GM12878 (cell line): ENCODE data around the gene P3H2. TPM values are rescaled to one million over a fixed set of nuclear protein-coding genes. Genes with fewer than 3 reads are reported as not detected.

Source experiments
- ATAC-seq: fragments of 200-7000 bp; cut with Tn5 transposase; 3 replicates; pipeline ENCODE4 v1.9.1; 2020; ENCODE audit warnings: mild to moderate bottlenecking, moderate library complexity
- BruUV-seq: library from RNA; stranded (reverse); fragments of 400-500 nt; replicated peaks from 2 replicates; lab custom pipeline; 2021; lab: Mats Ljungman, UMichigan
- CTCF ChIA-PET: fragments of 300-600 bp; sonication (Branson Sonifier 250); formaldehyde crosslinking; extraction: SDS; loops from one replicate; lab custom pipeline; 2021; ENCODE audit warnings: inconsistent platforms; lab: Yijun Ruan, JAX
- POLR2A ChIA-PET: fragments of 350-600 bp; formaldehyde crosslinking; extraction: SDS; loops from one replicate; lab custom pipeline; 2021; ENCODE audit warnings: inconsistent platforms; lab: Charles Lee
- RAD21 ChIA-PET: fragments of 300-600 bp; sonication (Branson Sonifier 250); formaldehyde crosslinking; loops from one replicate; lab custom pipeline; 2023; ENCODE audit warnings: antibody characterized with exemption; ENCODE audit not compliant: unreplicated experiment; lab: Charles Lee
- SMC1A ChIA-PET: fragments of 300-600 bp; sonication (Branson Sonifier 250); formaldehyde crosslinking; loops from one replicate; lab custom pipeline; 2023; ENCODE audit not compliant: unreplicated experiment, uncharacterized antibody; lab: Charles Lee
- DNase-seq: peaks from one replicate; pipeline ENCODE4 v3.0.0-alpha.2; 2011; ENCODE audit warnings: low read depth, low spot score
- FAIRE-seq: peaks from 3 replicates; lab custom pipeline; 2011; peaks lifted over from hg19 to GRCh38; lab: Jason Lieb, UNC
- H2AFZ ChIP-seq: 2 replicates; pipeline ENCODE4 v1.6.0; 2011; ENCODE audit warnings: low read depth, low read length, control low read depth; ENCODE audit not compliant: control insufficient read depth
- H3K27ac ChIP-seq: 2 replicates; pipeline ENCODE4 v1.5.1; 2011; ENCODE audit warnings: control low read depth; ENCODE audit not compliant: control insufficient read depth, insufficient read depth
- H3K27me3 ChIP-seq, 2 experiments: replicated peaks in 1 of 2; 2 replicates each; pipeline versions ENCODE4 v1.6.0 to v1.6.1; 2011; ENCODE audit warnings: low read length in 1 of 2; ENCODE audit not compliant: control insufficient read depth in 2 of 2, insufficient read depth in 2 of 2
- H3K36me3 ChIP-seq, 2 experiments: 2 replicates each; pipeline ENCODE4 v1.5.1; 2011; ENCODE audit warnings: low read length in 1 of 2; ENCODE audit not compliant: control insufficient read depth in 2 of 2, insufficient read depth in 2 of 2
- H3K4me1 ChIP-seq: 2 replicates; pipeline ENCODE4 v1.6.1; 2011; ENCODE audit warnings: mild to moderate bottlenecking, low read length, moderate library complexity, mixed read lengths; ENCODE audit not compliant: control insufficient read depth, insufficient read depth
- H3K4me2 ChIP-seq: 2 replicates; pipeline ENCODE4 v1.6.0; 2011; ENCODE audit warnings: control low read depth; ENCODE audit not compliant: control insufficient read depth, insufficient read depth
- H3K4me3 ChIP-seq: fragments of 200-600 bp; sonication (generic); 2 replicates; pipeline ENCODE4 v1.5.1; 2016
- H3K79me2 ChIP-seq: 2 replicates; pipeline ENCODE4 v1.6.0; 2011; ENCODE audit warnings: low read length; ENCODE audit not compliant: control insufficient read depth, insufficient read depth
- H3K9ac ChIP-seq: 2 replicates; pipeline ENCODE4 v1.8.0; 2011; ENCODE audit warnings: low read length, control low read depth, mixed read lengths; ENCODE audit not compliant: control insufficient read depth, insufficient read depth
- H3K9me3 ChIP-seq: replicated peaks from 3 replicates; pipeline ENCODE4 v1.5.1; 2011; ENCODE audit warnings: mild to moderate bottlenecking, low read length; ENCODE audit not compliant: control insufficient read depth, insufficient read depth
- H4K20me1 ChIP-seq: 2 replicates; pipeline ENCODE4 v1.6.0; 2011; ENCODE audit not compliant: control insufficient read depth, insufficient read depth
- ASH2L ChIP-seq: fragments of 300-600, 200-600 bp; sonication (generic); IDR thresholded peaks from 2 replicates; pipeline ENCODE4 v1.6.1; 2017; ENCODE audit warnings: low read depth, mild to moderate bottlenecking, borderline replicate concordance
- ATF7 ChIP-seq: fragments of 450-650 bp; IDR thresholded peaks from 2 replicates; pipeline ENCODE4 v1.6.1; 2016; ENCODE audit warnings: low read depth, mild to moderate bottlenecking
- CHD2 ChIP-seq: IDR thresholded peaks from 2 replicates; pipeline ENCODE4 v1.6.1; 2011; ENCODE audit warnings: low read depth, low read length, improper control_type of control experiment, borderline replicate concordance
- HCFC1 ChIP-seq: fragments of 150-350 bp; IDR thresholded peaks from 2 replicates; pipeline ENCODE4 v1.6.1; 2014; ENCODE audit warnings: low read length
- MXI1 ChIP-seq: fragments of 150-350 bp; IDR thresholded peaks from 2 replicates; pipeline ENCODE4 v1.6.1; 2011; ENCODE audit warnings: low read depth, mild to moderate bottlenecking, inconsistent platforms, low read length, improper control_type of control experiment
- MYB ChIP-seq: fragments of 150-350 bp; IDR thresholded peaks from 2 replicates; pipeline ENCODE4 v1.6.1; 2014; ENCODE audit warnings: mild to moderate bottlenecking, low read depth, low read length, borderline replicate concordance
- NFXL1 ChIP-seq: fragments of 450-650 bp; IDR thresholded peaks from 2 replicates; pipeline ENCODE4 v1.6.1; 2017; ENCODE audit warnings: antibody characterized with exemption, mild to moderate bottlenecking, borderline replicate concordance
- PML ChIP-seq: IDR thresholded peaks from 2 replicates; pipeline ENCODE4 v1.6.1; 2012; ENCODE audit warnings: low read length, inconsistent platforms
- SMAD5 ChIP-seq: IDR thresholded peaks from 2 replicates; pipeline ENCODE4 v1.6.1; 2016; ENCODE audit warnings: antibody characterized with exemption, low read depth
- SREBF2 ChIP-seq: IDR thresholded peaks from 2 replicates; pipeline ENCODE4 v1.6.1; 2012; ENCODE audit warnings: mild to moderate bottlenecking, low read length
- ZNF207 ChIP-seq: fragments of 450-650 bp; IDR thresholded peaks from 2 replicates; pipeline ENCODE4 v1.6.1; 2014; ENCODE audit warnings: antibody characterized with exemption, mild to moderate bottlenecking, borderline replicate concordance
- ZNF384 ChIP-seq: IDR thresholded peaks from 2 replicates; pipeline ENCODE4 v1.6.1; 2012; ENCODE audit warnings: low read depth, mild to moderate bottlenecking, low read length, improper control_type of control experiment, borderline replicate concordance
- in situ Hi-C: fragments of 300-500 bp; cut with MboI; formaldehyde crosslinking; loops from 9 replicates; pipeline ENCODE4 v1.14.3; 2018; ENCODE audit warnings: mixed read lengths
- intact Hi-C: fragments of 100-400 bp; cut with micrococcal nuclease; formaldehyde crosslinking; loops from one replicate; pipeline ENCODE4 v1.14.2; 2022; ENCODE audit not compliant: unreplicated experiment
- polyA plus RNA-seq, 11 experiments: library from polyadenylated mRNA; depleted of rRNA in 4 of 11; unstranded in 6 of 11; stranded (reverse) in 5 of 11; fragments of >200 nt; fragmentation: Nextera tagmentation in 4 of 11; fragmentation: Illumina TruSeq in 1 of 11; extraction: Ambion mirVana in 4 of 11; extraction: Trizol in 1 of 11; gene quantifications; 1 replicate in 1 of 11; 2 replicates in 10 of 11; pipeline versions ENCODE4 v1.2.1 to v1.2.3, GENCODE V29; 2011 to 2016; ENCODE audit warnings: inconsistent platforms in 2 of 11, missing spikeins in 2 of 11, low read depth in 1 of 11
- total RNA-seq, 4 experiments: library from RNA; depleted of rRNA in 3 of 4; stranded (reverse); fragments of >200 nt in 3 of 4; fragmentation: Illumina TruSeq in 1 of 4; extraction: Trizol in 1 of 4; gene quantifications; 2 replicates each; pipeline versions ENCODE4 v1.2.1 to v1.2.3, GENCODE V29; 2013 to 2021
- TF ChIP-seq, protein P1 (sequence below): fragments of 450-650 bp; formaldehyde crosslinking; IDR thresholded peaks from 2 replicates; pipeline ENCODE4 v1.4.0; 2022; ENCODE audit warnings: mild to moderate bottlenecking, moderate library complexity
- TF ChIP-seq, protein P2 (sequence below): fragments of 450-650 bp; formaldehyde crosslinking; IDR thresholded peaks from 2 replicates; pipeline ENCODE4 v1.4.0; 2020; ENCODE audit warnings: mild to moderate bottlenecking, moderate library complexity
- TF ChIP-seq, protein P3 (sequence below): IDR thresholded peaks from 2 replicates; pipeline ENCODE4 v1.6.1; 2012; ENCODE audit warnings: low read length, inconsistent platforms

The P3H2 gene
- total and polyA plus RNA-seq, 10 of the 15 experiments (the other 5 are each of a cell fraction or from before 2014, with no cell fraction given): 27.0 to 97.6 (median 83.2) TPM

DNA sequence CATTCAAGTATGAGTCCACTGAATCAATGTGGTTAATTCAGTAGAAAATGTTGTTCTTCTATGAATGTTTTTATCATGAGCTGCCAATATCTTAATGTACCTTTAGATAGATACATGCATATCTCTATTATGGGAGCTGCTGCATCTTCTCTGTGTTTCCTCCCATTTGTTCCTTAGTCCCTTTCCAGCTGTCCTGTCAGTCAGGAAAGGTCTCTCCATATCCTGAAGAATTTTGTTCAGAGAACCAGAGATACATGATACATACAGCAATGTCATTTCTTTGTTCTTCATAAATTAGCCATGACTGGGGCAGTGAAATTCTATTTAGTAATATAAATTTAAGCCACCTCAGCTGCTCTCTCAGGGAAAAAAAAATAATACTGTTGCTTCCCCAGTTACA lies 103.7 kb downstream of the P3H2 start:
- TF ChIP-seq NFXL1: no peak
- no peak for TF ChIP-seq ATF7
- no peak for TF ChIP-seq SREBF2
- no peak for TF ChIP-seq MYB
- TF ChIP-seq ASH2L: no peak
- TF ChIP-seq MXI1: no peak
- TF ChIP-seq PML: no peak
- TF ChIP-seq, protein P1, sequence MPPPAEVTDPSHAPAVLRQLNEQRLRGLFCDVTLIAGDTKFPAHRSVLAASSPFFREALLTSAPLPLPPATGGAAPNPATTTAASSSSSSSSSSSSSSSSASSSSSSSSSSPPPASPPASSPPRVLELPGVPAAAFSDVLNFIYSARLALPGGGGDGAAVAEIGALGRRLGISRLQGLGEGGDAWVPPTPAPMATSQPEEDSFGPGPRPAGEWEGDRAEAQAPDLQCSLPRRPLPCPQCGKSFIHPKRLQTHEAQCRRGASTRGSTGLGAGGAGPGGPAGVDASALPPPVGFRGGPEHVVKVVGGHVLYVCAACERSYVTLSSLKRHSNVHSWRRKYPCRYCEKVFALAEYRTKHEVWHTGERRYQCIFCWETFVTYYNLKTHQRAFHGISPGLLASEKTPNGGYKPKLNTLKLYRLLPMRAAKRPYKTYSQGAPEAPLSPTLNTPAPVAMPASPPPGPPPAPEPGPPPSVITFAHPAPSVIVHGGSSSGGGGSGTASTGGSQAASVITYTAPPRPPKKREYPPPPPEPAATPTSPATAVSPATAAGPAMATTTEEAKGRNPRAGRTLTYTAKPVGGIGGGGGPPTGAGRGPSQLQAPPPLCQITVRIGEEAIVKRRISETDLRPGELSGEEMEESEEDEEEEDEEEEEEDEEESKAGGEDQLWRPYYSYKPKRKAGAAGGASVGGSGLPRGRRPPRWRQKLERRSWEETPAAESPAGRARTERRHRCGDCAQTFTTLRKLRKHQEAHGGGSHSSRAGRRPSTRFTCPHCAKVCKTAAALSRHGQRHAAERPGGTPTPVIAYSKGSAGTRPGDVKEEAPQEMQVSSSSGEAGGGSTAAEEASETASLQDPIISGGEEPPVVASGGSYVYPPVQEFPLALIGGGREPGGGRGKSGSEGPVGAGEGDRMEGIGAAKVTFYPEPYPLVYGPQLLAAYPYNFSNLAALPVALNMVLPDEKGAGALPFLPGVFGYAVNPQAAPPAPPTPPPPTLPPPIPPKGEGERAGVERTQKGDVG (CRISPR knock-in tag): no peak
- TF ChIP-seq ZNF207: no peak
- TF ChIP-seq, protein P2, sequence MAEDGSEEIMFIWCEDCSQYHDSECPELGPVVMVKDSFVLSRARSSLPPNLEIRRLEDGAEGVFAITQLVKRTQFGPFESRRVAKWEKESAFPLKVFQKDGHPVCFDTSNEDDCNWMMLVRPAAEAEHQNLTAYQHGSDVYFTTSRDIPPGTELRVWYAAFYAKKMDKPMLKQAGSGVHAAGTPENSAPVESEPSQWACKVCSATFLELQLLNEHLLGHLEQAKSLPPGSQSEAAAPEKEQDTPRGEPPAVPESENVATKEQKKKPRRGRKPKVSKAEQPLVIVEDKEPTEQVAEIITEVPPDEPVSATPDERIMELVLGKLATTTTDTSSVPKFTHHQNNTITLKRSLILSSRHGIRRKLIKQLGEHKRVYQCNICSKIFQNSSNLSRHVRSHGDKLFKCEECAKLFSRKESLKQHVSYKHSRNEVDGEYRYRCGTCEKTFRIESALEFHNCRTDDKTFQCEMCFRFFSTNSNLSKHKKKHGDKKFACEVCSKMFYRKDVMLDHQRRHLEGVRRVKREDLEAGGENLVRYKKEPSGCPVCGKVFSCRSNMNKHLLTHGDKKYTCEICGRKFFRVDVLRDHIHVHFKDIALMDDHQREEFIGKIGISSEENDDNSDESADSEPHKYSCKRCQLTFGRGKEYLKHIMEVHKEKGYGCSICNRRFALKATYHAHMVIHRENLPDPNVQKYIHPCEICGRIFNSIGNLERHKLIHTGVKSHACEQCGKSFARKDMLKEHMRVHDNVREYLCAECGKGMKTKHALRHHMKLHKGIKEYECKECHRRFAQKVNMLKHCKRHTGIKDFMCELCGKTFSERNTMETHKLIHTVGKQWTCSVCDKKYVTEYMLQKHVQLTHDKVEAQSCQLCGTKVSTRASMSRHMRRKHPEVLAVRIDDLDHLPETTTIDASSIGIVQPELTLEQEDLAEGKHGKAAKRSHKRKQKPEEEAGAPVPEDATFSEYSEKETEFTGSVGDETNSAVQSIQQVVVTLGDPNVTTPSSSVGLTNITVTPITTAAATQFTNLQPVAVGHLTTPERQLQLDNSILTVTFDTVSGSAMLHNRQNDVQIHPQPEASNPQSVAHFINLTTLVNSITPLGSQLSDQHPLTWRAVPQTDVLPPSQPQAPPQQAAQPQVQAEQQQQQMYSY (CRISPR knock-in tag): no peak
- TF ChIP-seq SMAD5: no peak
- TF ChIP-seq HCFC1: no peak
- TF ChIP-seq, protein P3, sequence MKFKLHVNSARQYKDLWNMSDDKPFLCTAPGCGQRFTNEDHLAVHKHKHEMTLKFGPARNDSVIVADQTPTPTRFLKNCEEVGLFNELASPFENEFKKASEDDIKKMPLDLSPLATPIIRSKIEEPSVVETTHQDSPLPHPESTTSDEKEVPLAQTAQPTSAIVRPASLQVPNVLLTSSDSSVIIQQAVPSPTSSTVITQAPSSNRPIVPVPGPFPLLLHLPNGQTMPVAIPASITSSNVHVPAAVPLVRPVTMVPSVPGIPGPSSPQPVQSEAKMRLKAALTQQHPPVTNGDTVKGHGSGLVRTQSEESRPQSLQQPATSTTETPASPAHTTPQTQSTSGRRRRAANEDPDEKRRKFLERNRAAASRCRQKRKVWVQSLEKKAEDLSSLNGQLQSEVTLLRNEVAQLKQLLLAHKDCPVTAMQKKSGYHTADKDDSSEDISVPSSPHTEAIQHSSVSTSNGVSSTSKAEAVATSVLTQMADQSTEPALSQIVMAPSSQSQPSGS: no peak
- no peak for TF ChIP-seq CHD2
- TF ChIP-seq ZNF384: no peak
- Histone ChIP-seq H4K20me1 (no peaks in the 10 kb centered on the region), H3K9ac (no peak overlapping the region), H3K79me2 (no peaks in the 10 kb centered on the region), H3K4me3 (no peak overlapping the region), H3K27me3 (no peaks in the 10 kb centered on the region), H3K36me3 (no peaks in the 10 kb centered on the region), H3K4me2 (no peak overlapping the region), H3K27ac (no peak overlapping the region), H3K4me1 (no peaks in the 10 kb centered on the region), H3K9me3 (no peaks in the 10 kb centered on the region), H2AFZ (no peak overlapping the region)
- DNase-seq: no peak
- ChIA-PET RAD21 (interaction anchor here (1.3 to 1.4 kb wide), 2 partner anchors 9 to 408 kb away, joined by 3 to 7 read pairs; no protein-coding TSS in a partner anchor), CTCF (interaction anchor here (0.9 to 2.0 kb wide), 6 partner anchors 9 to 285 kb away, joined by 3 to 13 read pairs (median 3); no protein-coding TSS in a partner anchor), POLR2A (interaction anchor here (0.6 kb wide), 1 partner anchor 153 kb away, joined by 3 read pairs; no protein-coding TSS in a partner anchor), SMC1A (interaction anchor here (0.6 to 2.0 kb wide), 4 partner anchors 8 to 443 kb away, joined by 3 to 9 read pairs (median 4); no protein-coding TSS in a partner anchor)
- no TSS peak for BruUV-seq
- in situ Hi-C loops (no loop called here), intact Hi-C loops (loop anchor here (2.0 kb wide), 1 partner anchor 102 kb away; no protein-coding TSS in a partner anchor)
- FAIRE-seq: no peak
- ATAC-seq: no peak
